Neural progenitor cell (in vitro differentiated cells): Measurements from ENCODE around the gene KDM4E. TPM values are rescaled to one million over a fixed set of nuclear protein-coding genes. Genes with fewer than 3 reads are reported as not detected.
"Not testable (repeated sequence)": the region's sequence is repeated elsewhere in the genome, so short reads cannot be mapped to it uniquely, and the experiment has no call there.

Source experiments
- DNase-seq: peaks from one replicate; pipeline ENCODE4 v3.0.0-alpha.2; 2016; ENCODE audit warnings: low spot score
- H2AFZ ChIP-seq: fragments of 200-600 bp; sonication (generic); replicated peaks from 2 replicates; pipeline ENCODE4 v1.6.1; 2016; ENCODE audit warnings: antibody characterized with exemption
- H3F3A ChIP-seq: fragments of 200-600 bp; sonication (generic); 2 replicates; pipeline ENCODE4 v1.6.1; 2016; ENCODE audit warnings: antibody characterized with exemption, low read depth
- H3K27ac ChIP-seq: fragments of 200-600 bp; sonication (generic); 2 replicates; pipeline ENCODE4 v1.5.1; 2016; ENCODE audit warnings: mild to moderate bottlenecking
- H3K27me3 ChIP-seq: fragments of 200-600 bp; sonication (generic); 2 replicates; pipeline ENCODE4 v1.6.1; 2016; ENCODE audit warnings: mild to moderate bottlenecking, moderate library complexity
- H3K36me3 ChIP-seq: fragments of 200-600 bp; sonication (generic); 2 replicates; pipeline ENCODE4 v1.5.1; 2016
- H3K4me1 ChIP-seq: fragments of 200-600 bp; sonication (generic); 2 replicates; pipeline ENCODE4 v1.6.1; 2016; ENCODE audit warnings: mixed run types
- H3K4me2 ChIP-seq: fragments of 200-600 bp; sonication (generic); 2 replicates; pipeline ENCODE4 v1.6.1; 2016
- H3K4me3 ChIP-seq: fragments of 200-600 bp; sonication (generic); 2 replicates; pipeline ENCODE4 v1.5.1; 2016
- H3K79me2 ChIP-seq: fragments of 200-600 bp; sonication (generic); 2 replicates; pipeline ENCODE4 v1.6.1; 2016; ENCODE audit warnings: low read depth
- H3K9ac ChIP-seq: fragments of 200-600 bp; sonication (generic); 2 replicates; pipeline ENCODE4 v1.6.1; 2016
- H3K9me3 ChIP-seq: fragments of 200-600 bp; sonication (generic); 2 replicates; pipeline ENCODE4 v1.5.1; 2016; ENCODE audit warnings: low read depth
- H4K20me1 ChIP-seq: fragments of 200-600 bp; sonication (generic); 2 replicates; pipeline ENCODE4 v1.6.1; 2016; ENCODE audit warnings: low read depth
- H3K27ac Mint-ChIP-seq: 3 replicates; pipeline ENCODE4 v1.8.0; 2021; ENCODE audit warnings: mixed read lengths
- H3K27me3 Mint-ChIP-seq: 2 replicates; pipeline ENCODE4 v1.8.0; 2022; ENCODE audit warnings: low read depth, mild to moderate bottlenecking, inconsistent platforms, moderate library complexity, mixed read lengths; ENCODE audit not compliant: insufficient read depth
- H3K36me3 Mint-ChIP-seq: 3 replicates; pipeline ENCODE4 v1.8.0; 2021; ENCODE audit warnings: mixed read lengths
- H3K4me1 Mint-ChIP-seq: 3 replicates; pipeline ENCODE4 v1.8.0; 2021; ENCODE audit warnings: mixed read lengths
- H3K4me3 Mint-ChIP-seq: 3 replicates; pipeline ENCODE4 v1.8.0; 2021; ENCODE audit warnings: mild to moderate bottlenecking, moderate library complexity, mixed read lengths
- H3K9me3 Mint-ChIP-seq: 3 replicates; pipeline ENCODE4 v1.8.0; 2020; ENCODE audit warnings: mixed read lengths
- EZH2 ChIP-seq: fragments of 200-600 bp; sonication (generic); IDR thresholded peaks from 2 replicates; pipeline ENCODE4 v1.6.1; 2017; ENCODE audit warnings: antibody characterized with exemption, mild to moderate bottlenecking, moderate library complexity
- EZH2phosphoT487 ChIP-seq: fragments of 200-600 bp; sonication (generic); IDR thresholded peaks from 2 replicates; pipeline ENCODE4 v1.6.1; 2017; ENCODE audit warnings: antibody characterized with exemption
- total RNA-seq: library from RNA; depleted of rRNA; stranded (reverse); fragments of >200 nt; gene quantifications from 2 replicates; pipeline ENCODE4 v1.2.3, GENCODE V29; 2015; ENCODE audit warnings: low replicate concordance
- TF ChIP-seq, protein P1 (sequence below): fragments of 200-600 bp; sonication (generic); IDR thresholded peaks from 2 replicates; pipeline ENCODE4 v1.5.1; 2017; ENCODE audit warnings: antibody characterized with exemption, mild to moderate bottlenecking

KDM4E gene
- total RNA-seq, 1 donor from 2014 or later, result not detected

DNA sequence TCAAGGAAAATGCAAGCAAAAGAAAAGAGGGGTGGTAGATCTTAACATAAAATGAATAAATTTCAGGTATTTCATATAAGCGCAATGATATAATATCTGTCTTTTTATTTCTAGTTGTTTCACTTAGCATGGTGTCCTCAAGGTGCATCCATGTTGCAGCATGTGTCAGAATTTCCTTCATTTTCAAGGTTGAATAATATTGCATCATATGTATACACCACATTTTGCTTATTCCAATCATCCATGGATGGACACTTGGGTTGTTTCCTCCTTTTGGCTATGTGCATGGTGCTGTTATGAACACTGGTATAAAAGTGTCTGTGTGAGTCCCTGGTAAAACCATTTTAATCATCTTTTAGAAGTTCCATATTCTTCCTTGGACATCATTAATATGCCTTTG, 17.2 kb downstream of the KDM4E start:
- H3K27ac Mint-ChIP-seq, result no peak overlapping the region
- TF ChIP-seq EZH2phosphoT487, result no peak
- no peak for TF ChIP-seq EZH2
- TF ChIP-seq, protein P1, sequence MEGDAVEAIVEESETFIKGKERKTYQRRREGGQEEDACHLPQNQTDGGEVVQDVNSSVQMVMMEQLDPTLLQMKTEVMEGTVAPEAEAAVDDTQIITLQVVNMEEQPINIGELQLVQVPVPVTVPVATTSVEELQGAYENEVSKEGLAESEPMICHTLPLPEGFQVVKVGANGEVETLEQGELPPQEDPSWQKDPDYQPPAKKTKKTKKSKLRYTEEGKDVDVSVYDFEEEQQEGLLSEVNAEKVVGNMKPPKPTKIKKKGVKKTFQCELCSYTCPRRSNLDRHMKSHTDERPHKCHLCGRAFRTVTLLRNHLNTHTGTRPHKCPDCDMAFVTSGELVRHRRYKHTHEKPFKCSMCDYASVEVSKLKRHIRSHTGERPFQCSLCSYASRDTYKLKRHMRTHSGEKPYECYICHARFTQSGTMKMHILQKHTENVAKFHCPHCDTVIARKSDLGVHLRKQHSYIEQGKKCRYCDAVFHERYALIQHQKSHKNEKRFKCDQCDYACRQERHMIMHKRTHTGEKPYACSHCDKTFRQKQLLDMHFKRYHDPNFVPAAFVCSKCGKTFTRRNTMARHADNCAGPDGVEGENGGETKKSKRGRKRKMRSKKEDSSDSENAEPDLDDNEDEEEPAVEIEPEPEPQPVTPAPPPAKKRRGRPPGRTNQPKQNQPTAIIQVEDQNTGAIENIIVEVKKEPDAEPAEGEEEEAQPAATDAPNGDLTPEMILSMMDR, result no peak
- Histone ChIP-seq H3F3A (no peaks in the 10 kb centered on the region), H3K4me2 (no peak overlapping the region), H2AFZ (no peak overlapping the region), H3K27me3 (no peaks in the 10 kb centered on the region), H3K27ac (no peak overlapping the region), H3K79me2 (no peaks in the 10 kb centered on the region), H3K9ac (no peak overlapping the region), H3K36me3 (no peaks in the 10 kb centered on the region), H4K20me1 (no peaks in the 10 kb centered on the region), H3K4me3 (no peak overlapping the region), H3K9me3 (no peaks in the 10 kb centered on the region), H3K4me1 (no peaks in the 10 kb centered on the region)
- H3K4me1 Mint-ChIP-seq, result peaks cover 6% of the 10 kb centered on the region
- H3K36me3 Mint-ChIP-seq, result no peaks in the 10 kb centered on the region
- DNase-seq, result no peak
- H3K4me3 Mint-ChIP-seq, result no peak overlapping the region
- H3K27me3 Mint-ChIP-seq, result peaks cover 4% of the 10 kb centered on the region
- H3K9me3 Mint-ChIP-seq, result peaks cover 3% of the 10 kb centered on the region

DNA sequence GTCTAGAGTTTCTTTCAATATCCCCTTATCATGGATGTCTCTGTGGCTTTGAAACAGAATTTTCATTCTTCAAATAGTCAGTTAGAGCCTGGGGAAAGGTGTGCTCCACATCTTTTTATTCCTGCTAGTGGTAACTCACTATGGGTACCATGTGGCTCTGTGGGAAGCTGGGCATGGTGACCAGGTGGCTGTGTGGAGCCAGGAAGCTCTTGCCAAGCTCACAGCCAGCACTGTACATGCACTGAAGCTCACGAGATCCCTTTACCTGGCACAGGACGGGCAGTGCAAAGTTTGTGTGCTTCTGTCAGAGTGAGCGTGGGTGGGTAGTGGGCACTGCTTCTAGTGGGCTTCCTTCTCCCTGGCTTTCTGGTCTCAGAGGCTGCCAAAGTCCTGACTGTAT, 17.8 kb downstream of the KDM4E start:
- Mint-ChIP-seq H3K4me3 (no peak overlapping the region), H3K36me3 (no peaks in the 10 kb centered on the region), H3K27ac (no peak overlapping the region), H3K27me3 (peaks cover 4% of the 10 kb centered on the region), H3K4me1 (peaks cover 6% of the 10 kb centered on the region), H3K9me3 (peaks cover 3% of the 10 kb centered on the region)
- no peaks in the 10 kb centered on the region for H3F3A ChIP-seq
- no peaks in the 10 kb centered on the region for H4K20me1 ChIP-seq
- H3K9ac ChIP-seq, result no peak overlapping the region
- no peak for DNase-seq
- H3K4me2 ChIP-seq, result no peak overlapping the region
- H3K4me1 ChIP-seq, result no peaks in the 10 kb centered on the region
- H3K79me2 ChIP-seq, result no peaks in the 10 kb centered on the region
- no peaks in the 10 kb centered on the region for H3K9me3 ChIP-seq
- no peak overlapping the region for H3K4me3 ChIP-seq
- no peaks in the 10 kb centered on the region for H3K36me3 ChIP-seq
- H2AFZ ChIP-seq, result no peak overlapping the region
- no peak overlapping the region for H3K27ac ChIP-seq
- TF ChIP-seq EZH2 (no peak), EZH2phosphoT487 (no peak)
- H3K27me3 ChIP-seq, result no peaks in the 10 kb centered on the region

DNA sequence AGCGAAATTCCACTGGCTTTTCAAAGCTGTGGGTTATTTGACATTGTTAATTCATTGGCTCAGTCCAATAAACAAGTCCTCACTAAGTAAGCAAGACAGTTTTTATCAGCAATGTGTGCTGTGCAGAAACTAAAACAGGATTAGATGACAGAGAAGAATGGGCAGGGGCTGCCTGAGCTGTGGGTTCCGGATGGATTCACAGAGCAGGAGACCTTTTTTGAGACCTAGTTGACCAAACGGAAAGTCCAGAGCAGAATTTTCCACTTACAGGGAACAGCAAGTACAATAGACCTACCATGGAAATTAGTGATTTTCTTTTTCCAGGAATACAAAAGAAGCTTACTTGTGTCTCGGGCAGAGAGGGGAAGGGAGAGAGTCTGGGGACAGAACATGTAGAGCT, 19.0 kb downstream of the KDM4E start:
- no peaks in the 10 kb centered on the region for H3K36me3 ChIP-seq
- no peak overlapping the region for H3K27ac ChIP-seq
- no peak overlapping the region for H3K27ac Mint-ChIP-seq
- H3K36me3 Mint-ChIP-seq, result no peaks in the 10 kb centered on the region
- no peaks in the 10 kb centered on the region for H3K9me3 Mint-ChIP-seq
- H3K9ac ChIP-seq, result no peak overlapping the region
- no peak overlapping the region for H2AFZ ChIP-seq
- no peak for DNase-seq
- TF ChIP-seq, protein P1, result no peak
- TF ChIP-seq EZH2phosphoT487 (no peak), EZH2 (no peak)
- H3K4me1 Mint-ChIP-seq, result peaks cover 6% of the 10 kb centered on the region
- no peaks in the 10 kb centered on the region for H4K20me1 ChIP-seq
- no peaks in the 10 kb centered on the region for H3K4me1 ChIP-seq
- no peaks in the 10 kb centered on the region for H3F3A ChIP-seq
- no peak overlapping the region for H3K4me2 ChIP-seq
- H3K9me3 ChIP-seq, result no peaks in the 10 kb centered on the region
- H3K79me2 ChIP-seq, result no peaks in the 10 kb centered on the region
- no peak overlapping the region for H3K4me3 Mint-ChIP-seq
- H3K4me3 ChIP-seq, result no peak overlapping the region
- no peaks in the 10 kb centered on the region for H3K27me3 ChIP-seq
- H3K27me3 Mint-ChIP-seq, result no peaks in the 10 kb centered on the region

DNA sequence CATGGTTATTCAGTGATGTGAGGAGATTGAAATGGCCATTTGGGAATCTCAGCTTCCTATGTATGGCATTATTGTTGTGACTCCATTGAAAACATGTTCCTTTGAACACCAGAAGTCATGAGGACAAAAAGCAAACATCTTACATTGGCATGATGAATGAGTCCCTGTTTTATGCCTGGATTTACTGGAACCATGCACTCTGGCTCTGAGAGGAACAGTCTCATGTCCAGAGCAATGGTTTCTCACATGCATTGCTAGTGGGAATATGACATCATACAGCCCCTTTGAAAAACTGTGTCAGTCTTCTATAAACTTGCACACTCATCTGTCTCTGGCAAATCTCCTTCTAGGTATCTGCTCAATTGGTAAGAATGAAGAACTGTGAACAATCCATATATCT, 20.8 kb downstream of the KDM4E start:
- Mint-ChIP-seq H3K9me3 (no peaks in the 10 kb centered on the region), H3K36me3 (no peaks in the 10 kb centered on the region), H3K4me1 (peaks cover 6% of the 10 kb centered on the region), H3K4me3 (no peak overlapping the region), H3K27ac (no peak overlapping the region), H3K27me3 (no peaks in the 10 kb centered on the region)
- Histone ChIP-seq H3K27ac (no peak overlapping the region), H3K4me3 (no peak overlapping the region), H3F3A (no peaks in the 10 kb centered on the region), H3K4me2 (no peak overlapping the region), H3K27me3 (no peaks in the 10 kb centered on the region), H3K9ac (no peak overlapping the region), H2AFZ (no peak overlapping the region), H3K9me3 (no peaks in the 10 kb centered on the region), H3K36me3 (no peaks in the 10 kb centered on the region), H4K20me1 (no peaks in the 10 kb centered on the region), H3K79me2 (no peaks in the 10 kb centered on the region), H3K4me1 (no peaks in the 10 kb centered on the region)
- no peak for DNase-seq
- TF ChIP-seq, protein P1, result no peak
- TF ChIP-seq EZH2phosphoT487 (no peak), EZH2 (no peak)

DNA sequence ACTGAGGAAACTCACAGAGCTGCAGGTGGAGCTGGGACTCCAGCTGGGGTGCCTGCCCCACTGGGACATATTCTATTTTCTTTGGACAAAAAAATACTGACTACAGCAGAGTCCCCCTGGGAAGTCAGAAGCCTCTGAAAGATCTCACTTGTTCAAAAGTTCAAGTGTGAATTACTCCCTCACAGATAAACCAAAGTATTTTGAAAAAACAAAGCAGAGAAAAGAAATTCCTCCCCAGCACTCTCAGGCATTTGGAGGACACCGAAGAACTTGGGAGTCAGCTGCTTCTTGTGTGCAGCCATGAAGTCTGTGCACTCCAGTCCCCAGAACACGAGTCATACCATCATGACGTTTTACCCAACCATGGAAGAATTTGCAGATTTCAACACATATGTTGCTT, 24.1 kb downstream of the KDM4E start, which contains the start of gene KDM4F:
KDM4F (plus strand) TSS at position 301 of the 400 bp plus-strand sequence.
- H3K79me2 ChIP-seq, H2AFZ ChIP-seq, H3K9ac ChIP-seq, H3K27me3 Mint-ChIP-seq, H4K20me1 ChIP-seq, H3K4me2 ChIP-seq, H3K36me3 Mint-ChIP-seq, H3K27me3 ChIP-seq, H3K4me1 ChIP-seq, H3F3A ChIP-seq, H3K27ac Mint-ChIP-seq, H3K27ac ChIP-seq, H3K4me3 Mint-ChIP-seq, H3K4me3 ChIP-seq, DNase-seq, H3K36me3 ChIP-seq, H3K9me3 ChIP-seq, H3K4me1 Mint-ChIP-seq, H3K9me3 Mint-ChIP-seq: not testable (repeated sequence)
